Left ventricle myocardium inferior (tissue), 1 donor: ENCODE measurements around the gene RNF182. TPM values are rescaled to one million over a fixed set of nuclear protein-coding genes. Genes with fewer than 3 reads are reported as not detected.
"Not testable (repeated sequence)": the region's sequence is repeated elsewhere in the genome, so short reads cannot be mapped to it uniquely, and the experiment has no call there.

ENCODE experiments used
- DNase-seq: peaks from one replicate; pipeline ENCODE4 v3.0.0-alpha.2; 2020
- H3K27ac ChIP-seq: fragments of 200-600 bp; replicated peaks from 2 replicates; pipeline ENCODE4 v1.8.0; 2021
- H3K27me3 ChIP-seq: fragments of 200-600 bp; 2 replicates; pipeline ENCODE4 v1.8.0; 2021; ENCODE audit warnings: low read depth
- H3K36me3 ChIP-seq: fragments of 200-600 bp; 2 replicates; pipeline ENCODE4 v1.8.0; 2021
- H3K4me1 ChIP-seq: fragments of 200-600 bp; 2 replicates; pipeline ENCODE4 v1.8.0; 2021
- H3K4me3 ChIP-seq: fragments of 200-600 bp; 2 replicates; pipeline ENCODE4 v1.8.0; 2021; ENCODE audit warnings: mild to moderate bottlenecking, moderate library complexity
- H3K9me3 ChIP-seq: fragments of 200-600 bp; replicated peaks from 2 replicates; pipeline ENCODE4 v1.8.0; 2021
- CTCF ChIP-seq: fragments of 200-600 bp; IDR thresholded peaks from 2 replicates; pipeline ENCODE4 v1.8.0; 2021; ENCODE audit warnings: antibody characterized with exemption, mild to moderate bottlenecking, borderline replicate concordance
- intact Hi-C: fragments of 100-400 bp; cut with micrococcal nuclease; formaldehyde crosslinking; loops from one replicate; pipeline ENCODE4 v1.11.0; 2022
- total RNA-seq: library from RNA; stranded (reverse); fragmentation: NEBNext Ultra II Directional; extraction: Animal tissue kit (Norgen Biotek cat#: 25700); gene quantifications from one replicate; pipeline ENCODE4 v1.2.1, GENCODE V29; 2021
- donor health status: DM: no; HTN: yes; CAD: no; lungs with severe emphysema.

RNF182 gene
- total RNA-seq, 1 donor from 2014 or later: not detected

- peaks cover 2% of the 10 kb centered on the region for H3K9me3 ChIP-seq
- H3K4me3 ChIP-seq: no peak overlapping the region
- H3K27me3 ChIP-seq: peaks cover 41% of the 10 kb centered on the region
- TF ChIP-seq CTCF: no peak
- intact Hi-C loops: no loop called here
- H3K4me1 ChIP-seq: no peaks in the 10 kb centered on the region
- no peak for DNase-seq
- no peaks in the 10 kb centered on the region for H3K36me3 ChIP-seq
- H3K27ac ChIP-seq: no peak overlapping the region
Observed at GRCh38 chr6:13965582-13966127, 40.9 kb downstream of the RNF182 start.

- Histone ChIP-seq H3K27ac (no peak overlapping the region), H3K36me3 (no peaks in the 10 kb centered on the region), H3K4me3 (no peak overlapping the region), H3K27me3 (peaks cover 7% of the 10 kb centered on the region), H3K4me1 (no peaks in the 10 kb centered on the region), H3K9me3 (peaks cover 28% of the 10 kb centered on the region)
- TF ChIP-seq CTCF: no peak
- intact Hi-C loops: no loop called here
- no peak for DNase-seq
Observed at GRCh38 chr6:13971303-13971702, 46.6 kb downstream of the RNF182 start.

- H3K4me3 ChIP-seq, H3K27ac ChIP-seq, H3K36me3 ChIP-seq, intact Hi-C loops, H3K4me1 ChIP-seq, DNase-seq: not testable (repeated sequence)
- Histone ChIP-seq H3K27me3 (peaks cover 19% of the 10 kb centered on the region), H3K9me3 (peaks cover 28% of the 10 kb centered on the region)
Observed at GRCh38 chr6:13972602-13973001, 47.9 kb downstream of the RNF182 start.

GRCh38 chr6:13973422-13973821 is 48.7 kb downstream of the RNF182 start:
- H3K36me3 ChIP-seq, intact Hi-C loops, H3K4me3 ChIP-seq, H3K4me1 ChIP-seq, H3K27ac ChIP-seq, DNase-seq: not testable (repeated sequence)
- Histone ChIP-seq H3K27me3 (peaks cover 25% of the 10 kb centered on the region), H3K9me3 (peaks cover 28% of the 10 kb centered on the region)

GRCh38 chr6:13978102-13978640 is 53.4 kb downstream of the RNF182 start:
- intact Hi-C loops: no loop called here
- DNase-seq: no peak
- no peak for TF ChIP-seq CTCF
- H3K27me3 ChIP-seq: peaks cover 55% of the 10 kb centered on the region
- H3K9me3 ChIP-seq: peaks cover 7% of the 10 kb centered on the region
- H3K4me1 ChIP-seq: no peaks in the 10 kb centered on the region
- no peak overlapping the region for H3K4me3 ChIP-seq
- H3K36me3 ChIP-seq: no peaks in the 10 kb centered on the region
- no peak overlapping the region for H3K27ac ChIP-seq

- no peaks in the 10 kb centered on the region for H3K4me1 ChIP-seq
- no peak overlapping the region for H3K27ac ChIP-seq
- no peak for TF ChIP-seq CTCF
- intact Hi-C loops: no loop called here
- H3K36me3 ChIP-seq: no peaks in the 10 kb centered on the region
- no peak overlapping the region for H3K4me3 ChIP-seq
- H3K27me3 ChIP-seq: peaks cover 59% of the 10 kb centered on the region
- peaks cover 1% of the 10 kb centered on the region for H3K9me3 ChIP-seq
- no peak for DNase-seq
Observed at GRCh38 chr6:13978787-13979186, 54.0 kb downstream of the RNF182 start.
